HepG2 (cell line): ENCODE data around the gene NOP58. TPM values are rescaled to one million over a fixed set of nuclear protein-coding genes. Genes with fewer than 3 reads are reported as not detected.

Source experiments
- BHLHE40 ChIP-seq: IDR thresholded peaks from 2 replicates; pipeline ENCODE4 v1.6.1; 2011; ENCODE audit warnings: low read length, improper control_type of control experiment
- CREB1 ChIP-seq, 2 experiments: fragments of 450-650 bp in 1 of 2; IDR thresholded peaks; 2 replicates each; pipeline ENCODE4 v1.6.1; 2016 to 2017; ENCODE audit warnings: control low read depth in 1 of 2, mild to moderate bottlenecking in 1 of 2, missing compliant biosample characterization in 1 of 2, missing genetic modification characterization in 1 of 2
- ESRRA ChIP-seq: sonication (generic); formaldehyde crosslinking; IDR thresholded peaks from 2 replicates; pipeline ENCODE4 v1.5.1; 2020; ENCODE audit warnings: mild to moderate bottlenecking, low read depth, missing genetic modification reagents
- FOXA3 ChIP-seq: IDR thresholded peaks from 2 replicates; pipeline ENCODE4 v1.6.1; 2016; ENCODE audit warnings: missing genetic modification reagents, missing compliant biosample characterization
- HNF4G ChIP-seq, 2 experiments: sonication (generic) in 1 of 2; formaldehyde crosslinking in 1 of 2; IDR thresholded peaks; 2 replicates each; pipeline versions ENCODE4 v1.4.0 to v1.6.1; 2011 to 2020; ENCODE audit warnings: borderline replicate concordance in 2 of 2, low read depth in 2 of 2, mild to moderate bottlenecking in 2 of 2, low read length in 1 of 2, missing genetic modification reagents in 1 of 2, moderate library complexity in 1 of 2
- ISX ChIP-seq: sonication (generic); formaldehyde crosslinking; conservative IDR thresholded peaks from 2 replicates; pipeline ENCODE4 v1.5.0; 2020; ENCODE audit warnings: missing genetic modification reagents
- JUND ChIP-seq: sonication (generic); formaldehyde crosslinking; IDR thresholded peaks from 2 replicates; pipeline ENCODE4 v1.8.0; 2022; ENCODE audit warnings: mild to moderate bottlenecking, missing genetic modification reagents
- RFX5 ChIP-seq: IDR thresholded peaks from 2 replicates; pipeline ENCODE4 v1.6.1; 2011; ENCODE audit warnings: low read depth, low read length, improper control_type of control experiment
- RXRB ChIP-seq: IDR thresholded peaks from 2 replicates; pipeline ENCODE4 v1.6.1; 2016; ENCODE audit warnings: borderline replicate concordance, missing genetic modification reagents, missing compliant biosample characterization
- SIN3B ChIP-seq: fragments of 150-350 bp; IDR thresholded peaks from 2 replicates; pipeline ENCODE4 v1.6.1; 2014; ENCODE audit warnings: low read length
- THAP11 ChIP-seq: IDR thresholded peaks from 2 replicates; pipeline ENCODE4 v1.6.1; 2016; ENCODE audit warnings: missing biosample characterization, missing genetic modification reagents
- ZBTB39 ChIP-seq: sonication (generic); formaldehyde crosslinking; IDR thresholded peaks from 2 replicates; pipeline ENCODE4 v1.5.0; 2020; ENCODE audit warnings: missing genetic modification reagents
- ZNF224 ChIP-seq: sonication (generic); formaldehyde crosslinking; IDR thresholded peaks from 2 replicates; pipeline ENCODE4 v1.5.0; 2020; ENCODE audit warnings: mild to moderate bottlenecking, missing genetic modification reagents
- ZNF3 ChIP-seq: IDR thresholded peaks from 2 replicates; pipeline ENCODE4 v1.7.0; 2017; ENCODE audit warnings: inconsistent platforms
- ZNF543 ChIP-seq: sonication (generic); formaldehyde crosslinking; IDR thresholded peaks from 2 replicates; pipeline ENCODE4 v1.4.0; 2020; ENCODE audit warnings: mild to moderate bottlenecking, missing genetic modification reagents
- ZNF557 ChIP-seq: sonication (generic); formaldehyde crosslinking; IDR thresholded peaks from 2 replicates; pipeline ENCODE4 v1.4.0; 2020; ENCODE audit warnings: missing genetic modification reagents
- ZNF569 ChIP-seq: sonication (generic); formaldehyde crosslinking; IDR thresholded peaks from 2 replicates; pipeline ENCODE4 v1.5.0; 2020; ENCODE audit warnings: mild to moderate bottlenecking, missing genetic modification reagents, moderate library complexity, borderline replicate concordance
- ZNF572 ChIP-seq: sonication (generic); formaldehyde crosslinking; IDR thresholded peaks from 2 replicates; pipeline ENCODE4 v1.5.1; 2020; ENCODE audit warnings: mild to moderate bottlenecking, missing genetic modification reagents
- ZNF614 ChIP-seq: IDR thresholded peaks from 2 replicates; pipeline ENCODE4 v1.6.1; 2018; ENCODE audit warnings: missing biosample characterization, missing genetic modification reagents, inconsistent platforms, borderline replicate concordance
- ZNF737 ChIP-seq: sonication (generic); formaldehyde crosslinking; IDR thresholded peaks from 2 replicates; pipeline ENCODE4 v1.5.0; 2020; ENCODE audit warnings: missing genetic modification reagents, mild to moderate bottlenecking, borderline replicate concordance
- ZSCAN21 ChIP-seq: sonication (generic); formaldehyde crosslinking; IDR thresholded peaks from 2 replicates; pipeline ENCODE4 v1.8.0; 2022; ENCODE audit warnings: mild to moderate bottlenecking, missing genetic modification reagents, moderate library complexity, borderline replicate concordance
- polyA plus RNA-seq, 8 experiments: library from polyadenylated mRNA; depleted of rRNA in 3 of 8; stranded (reverse) in 7 of 8; unstranded in 1 of 8; fragments of >200 nt; fragmentation: Illumina TruSeq in 4 of 8; extraction: Trizol in 4 of 8; gene quantifications; 2 replicates each; pipeline versions ENCODE4 v1.2.1 to v1.2.3, GENCODE V29; 2011 to 2016; ENCODE audit warnings: low read depth in 4 of 8, missing spikeins in 1 of 8, mixed read lengths in 1 of 8; ENCODE audit not compliant: insufficient read depth in 1 of 8
- total RNA-seq, 5 experiments: library from RNA; depleted of rRNA; stranded (reverse); fragments of >200 nt; fragmentation: Illumina TruSeq; extraction: Trizol; gene quantifications; 2 replicates each; pipeline ENCODE4 v1.2.3, GENCODE V29; 2016; ENCODE audit warnings: low read depth in 1 of 5
- TF ChIP-seq, protein P1 (sequence below): IDR thresholded peaks from 2 replicates; pipeline ENCODE4 v1.6.1; 2012; ENCODE audit warnings: inconsistent platforms
- TF ChIP-seq, protein P2 (sequence below): IDR thresholded peaks from 2 replicates; pipeline ENCODE4 v1.6.1; 2012; ENCODE audit warnings: low read length, improper control_type of control experiment

Gene NOP58
- total and polyA plus RNA-seq, 2 of the 13 experiments (the other 11 are each of a cell fraction or from before 2014, with no cell fraction given), result 74.9 to 203 TPM

DNA sequence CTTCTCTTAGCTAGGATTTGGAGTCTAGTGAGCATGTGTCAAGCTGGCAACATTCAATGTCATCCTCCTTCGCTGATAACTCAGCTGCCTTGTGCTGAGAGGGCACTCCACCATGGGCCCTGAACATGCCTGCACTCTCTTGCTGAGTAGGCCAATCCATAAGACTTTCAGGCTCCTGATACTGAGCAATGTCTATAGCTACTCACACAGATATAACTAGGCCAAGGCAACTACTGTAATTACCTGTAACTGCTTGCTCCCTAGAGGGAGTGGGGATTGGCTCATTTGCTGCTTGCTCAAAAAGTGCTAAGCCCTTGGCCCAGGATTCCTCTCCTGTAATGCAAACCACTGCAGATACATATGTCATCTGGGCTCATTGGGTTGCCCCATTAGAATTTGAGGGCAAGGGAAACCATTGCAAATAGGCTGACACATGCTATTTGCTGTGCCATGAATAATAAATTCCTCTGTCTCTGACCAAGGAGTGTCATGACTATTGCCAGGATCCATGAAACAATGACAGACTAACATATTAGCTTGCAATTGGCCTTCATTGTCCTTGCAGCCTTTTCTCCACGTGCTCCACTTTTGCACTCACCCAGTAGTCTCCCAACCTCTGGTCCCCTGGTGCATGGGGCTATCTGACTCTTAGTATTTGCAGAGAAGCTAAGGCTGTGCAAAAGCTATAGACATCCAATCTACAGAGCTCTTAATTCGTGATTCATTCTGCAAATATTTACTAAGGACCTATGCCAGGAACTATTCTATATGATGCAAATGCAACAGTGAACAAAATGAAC is 73.7 kb downstream of the NOP58 start (continued):
- TF ChIP-seq ZNF614 (CRISPR knock-in tag) (peak; percentile 53; the same call in 1 of the 2 replicates), ISX (CRISPR knock-in tag) (no peak), ZNF737 (no peak), ZNF572 (no peak), ZNF569 (CRISPR knock-in tag) (no peak), HNF4G (IDR thresholded peaks at IDR 0.05; ENCODE audit: borderline replicate concordance, low read depth, low read length) (no peak), HNF4G (CRISPR knock-in tag; IDR thresholded peaks at IDR 0.05; ENCODE audit: borderline replicate concordance, low read depth) (no peak), FOXA3 (peak; percentile 90), THAP11 (CRISPR knock-in tag) (peak; percentile 39; the same call in 1 of the 2 replicates), BHLHE40 (peak; percentile 54; the same call in 1 of the 2 replicates), ZNF224 (CRISPR knock-in tag) (0 out of 2 replicates have a peak, but pooled peaks have one; percentile 47), SIN3B (0 out of 2 replicates have a peak, but pooled peaks have one; percentile 34), ESRRA (CRISPR knock-in tag) (no peak), CREB1 (IDR thresholded peaks at IDR 0.05) (no peak), CREB1 (CRISPR knock-in tag; IDR thresholded peaks at IDR 0.05) (peak; percentile 55; the same call in 1 of the 2 replicates), ZNF557 (CRISPR knock-in tag) (no peak), ZNF3 (CRISPR knock-in tag) (peak; percentile 60; the same call in 1 of the 2 replicates), ZBTB39 (no peak), RFX5 (no peak), RXRB (CRISPR knock-in tag) (peak; percentile 53; the same call in 1 of the 2 replicates), ZSCAN21 (no peak), JUND (CRISPR knock-in tag) (peak; percentile 82; the same call in 1 of the 2 replicates), ZNF543 (CRISPR knock-in tag) (no peak)
- TF ChIP-seq, protein P1, sequence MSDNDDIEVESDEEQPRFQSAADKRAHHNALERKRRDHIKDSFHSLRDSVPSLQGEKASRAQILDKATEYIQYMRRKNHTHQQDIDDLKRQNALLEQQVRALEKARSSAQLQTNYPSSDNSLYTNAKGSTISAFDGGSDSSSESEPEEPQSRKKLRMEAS, result peak; percentile 78
- TF ChIP-seq, protein P2, sequence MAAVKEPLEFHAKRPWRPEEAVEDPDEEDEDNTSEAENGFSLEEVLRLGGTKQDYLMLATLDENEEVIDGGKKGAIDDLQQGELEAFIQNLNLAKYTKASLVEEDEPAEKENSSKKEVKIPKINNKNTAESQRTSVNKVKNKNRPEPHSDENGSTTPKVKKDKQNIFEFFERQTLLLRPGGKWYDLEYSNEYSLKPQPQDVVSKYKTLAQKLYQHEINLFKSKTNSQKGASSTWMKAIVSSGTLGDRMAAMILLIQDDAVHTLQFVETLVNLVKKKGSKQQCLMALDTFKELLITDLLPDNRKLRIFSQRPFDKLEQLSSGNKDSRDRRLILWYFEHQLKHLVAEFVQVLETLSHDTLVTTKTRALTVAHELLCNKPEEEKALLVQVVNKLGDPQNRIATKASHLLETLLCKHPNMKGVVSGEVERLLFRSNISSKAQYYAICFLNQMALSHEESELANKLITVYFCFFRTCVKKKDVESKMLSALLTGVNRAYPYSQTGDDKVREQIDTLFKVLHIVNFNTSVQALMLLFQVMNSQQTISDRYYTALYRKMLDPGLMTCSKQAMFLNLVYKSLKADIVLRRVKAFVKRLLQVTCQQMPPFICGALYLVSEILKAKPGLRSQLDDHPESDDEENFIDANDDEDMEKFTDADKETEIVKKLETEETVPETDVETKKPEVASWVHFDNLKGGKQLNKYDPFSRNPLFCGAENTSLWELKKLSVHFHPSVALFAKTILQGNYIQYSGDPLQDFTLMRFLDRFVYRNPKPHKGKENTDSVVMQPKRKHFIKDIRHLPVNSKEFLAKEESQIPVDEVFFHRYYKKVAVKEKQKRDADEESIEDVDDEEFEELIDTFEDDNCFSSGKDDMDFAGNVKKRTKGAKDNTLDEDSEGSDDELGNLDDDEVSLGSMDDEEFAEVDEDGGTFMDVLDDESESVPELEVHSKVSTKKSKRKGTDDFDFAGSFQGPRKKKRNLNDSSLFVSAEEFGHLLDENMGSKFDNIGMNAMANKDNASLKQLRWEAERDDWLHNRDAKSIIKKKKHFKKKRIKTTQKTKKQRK, result no peak
